Mucosa of descending colon (tissue), 3 donors: ENCODE measurements around the gene RHEBL1. TPM values are rescaled to one million over a fixed set of nuclear protein-coding genes. Genes with fewer than 3 reads are reported as not detected.
A peak's percentile ranks its signal among the peaks of the same experiment; 100 is the strongest.

Source experiments
- ATAC-seq: fragments of 200-7000 bp; cut with Tn5 transposase; one replicate; pipeline ENCODE4 v1.9.1; 2020; ENCODE audit warnings: mild to moderate bottlenecking, moderate library complexity
- DNase-seq, 3 donors: peaks; one replicate each; pipeline ENCODE4 v3.0.0-alpha.2; 2020
- H3K36me3 ChIP-seq: fragments of 200-600 bp; one replicate; pipeline ENCODE4 v1.8.0; 2021; ENCODE audit warnings: low read depth, mild to moderate bottlenecking
- H3K4me1 ChIP-seq: fragments of 200-600 bp; one replicate; pipeline ENCODE4 v1.8.0; 2021; ENCODE audit warnings: low read depth, mild to moderate bottlenecking
- H3K4me3 ChIP-seq: fragments of 200-600 bp; one replicate; pipeline ENCODE4 v1.8.0; 2021; ENCODE audit warnings: mild to moderate bottlenecking
- H3K9me3 ChIP-seq: fragments of 200-600 bp; one replicate; pipeline ENCODE4 v1.8.0; 2021; ENCODE audit warnings: mild to moderate bottlenecking
- intact Hi-C, 2 donors: fragments of 100-400 bp; cut with DNase I in 1 of 2; cut with micrococcal nuclease in 1 of 2; formaldehyde crosslinking; loops; one replicate each; pipeline versions ENCODE4 v1.11.0 to v1.11.1; 2022; cut with DNase I, micrococcal nuclease
- total RNA-seq, 3 donors: library from RNA; stranded (reverse); fragmentation: NEBNext Ultra II Directional in 2 of 3; extraction: Animal tissue kit (Norgen Biotek cat#: 25700) in 2 of 3; gene quantifications; one replicate each; pipeline versions ENCODE4 v1.2.1 to v1.2.4, GENCODE V29; 2021 to 2023
- TF ChIP-seq, protein P1 (sequence below): fragments of 200-600 bp; IDR thresholded peaks from one replicate; pipeline ENCODE4 v1.8.0; 2022; ENCODE audit warnings: antibody characterized with exemption, mild to moderate bottlenecking
- donor health status: DM: no; HTN: no; CAD: no; lungs with moderate emphysema.
- donor health status: DM: no; HTN: no; CAD: no.
- donor health status: DM: no; HTN: yes; CAD: no.

Gene RHEBL1
- total RNA-seq, 3 donors from 2014 or later: 0.23 to 0.58 (median 0.38) TPM

DNA sequence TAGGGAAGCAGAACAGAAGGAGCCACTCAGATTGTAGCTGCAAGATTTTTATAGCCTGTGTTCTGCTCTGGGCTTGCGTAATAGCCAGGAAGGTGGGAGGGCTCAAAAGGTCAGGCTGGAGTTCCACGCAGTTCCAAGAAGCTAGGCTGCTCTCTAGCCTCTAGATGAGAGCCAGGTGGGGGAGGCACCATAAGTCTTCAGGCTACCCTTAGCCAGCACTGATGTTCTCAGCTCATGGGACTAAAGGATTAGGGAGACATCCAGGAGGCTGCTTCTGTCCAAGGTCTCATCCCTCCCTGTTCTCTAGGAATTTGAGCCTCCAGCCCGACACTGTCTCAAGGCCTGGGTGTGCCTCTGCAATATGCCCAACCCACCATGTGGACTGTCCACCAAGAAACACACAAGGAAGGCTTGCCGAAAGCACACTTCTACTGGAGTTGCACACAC, 39.2 kb upstream of the RHEBL1 start:
- TF ChIP-seq, protein P1, sequence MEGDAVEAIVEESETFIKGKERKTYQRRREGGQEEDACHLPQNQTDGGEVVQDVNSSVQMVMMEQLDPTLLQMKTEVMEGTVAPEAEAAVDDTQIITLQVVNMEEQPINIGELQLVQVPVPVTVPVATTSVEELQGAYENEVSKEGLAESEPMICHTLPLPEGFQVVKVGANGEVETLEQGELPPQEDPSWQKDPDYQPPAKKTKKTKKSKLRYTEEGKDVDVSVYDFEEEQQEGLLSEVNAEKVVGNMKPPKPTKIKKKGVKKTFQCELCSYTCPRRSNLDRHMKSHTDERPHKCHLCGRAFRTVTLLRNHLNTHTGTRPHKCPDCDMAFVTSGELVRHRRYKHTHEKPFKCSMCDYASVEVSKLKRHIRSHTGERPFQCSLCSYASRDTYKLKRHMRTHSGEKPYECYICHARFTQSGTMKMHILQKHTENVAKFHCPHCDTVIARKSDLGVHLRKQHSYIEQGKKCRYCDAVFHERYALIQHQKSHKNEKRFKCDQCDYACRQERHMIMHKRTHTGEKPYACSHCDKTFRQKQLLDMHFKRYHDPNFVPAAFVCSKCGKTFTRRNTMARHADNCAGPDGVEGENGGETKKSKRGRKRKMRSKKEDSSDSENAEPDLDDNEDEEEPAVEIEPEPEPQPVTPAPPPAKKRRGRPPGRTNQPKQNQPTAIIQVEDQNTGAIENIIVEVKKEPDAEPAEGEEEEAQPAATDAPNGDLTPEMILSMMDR: no peak
- H3K4me1 ChIP-seq: peaks cover 29% of the 10 kb centered on the region
- no peaks in the 10 kb centered on the region for H3K9me3 ChIP-seq

DNA sequence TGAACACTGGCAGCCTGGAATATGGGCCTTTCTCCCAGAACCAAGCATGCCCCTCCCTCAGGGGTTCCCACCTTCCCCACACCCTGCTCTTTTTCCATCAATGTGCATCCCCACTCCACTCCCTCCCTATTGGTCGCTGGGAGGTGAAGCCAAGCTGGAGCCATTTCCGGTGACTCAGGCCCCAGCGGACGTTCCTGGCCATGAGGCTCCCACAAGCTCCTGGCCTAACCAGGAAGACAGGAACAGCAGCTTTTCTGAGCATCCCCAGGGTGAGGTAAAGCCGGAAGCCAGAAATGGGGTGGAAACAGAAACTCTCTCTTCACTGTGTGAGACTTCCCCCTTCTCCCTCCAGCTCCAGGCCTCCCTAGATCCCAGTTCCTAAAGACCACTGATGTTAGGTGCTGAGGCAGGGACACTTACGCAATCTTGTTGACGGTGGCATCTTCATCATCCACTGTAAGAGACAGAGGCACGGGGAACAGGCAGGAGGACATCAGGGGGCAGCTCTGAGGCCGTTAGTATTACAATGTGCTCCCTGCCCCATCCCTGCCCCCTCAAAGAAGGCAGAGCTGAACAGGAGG, 35.8 kb upstream of the RHEBL1 start:
- ATAC-seq: no peak
- TF ChIP-seq, protein P1: no peak
- DNase-seq: no peak
- Histone ChIP-seq H3K4me1 (peaks cover 21% of the 10 kb centered on the region), H3K4me3 (no peak overlapping the region), H3K36me3 (peaks cover 6% of the 10 kb centered on the region), H3K9me3 (no peaks in the 10 kb centered on the region)
- intact Hi-C loops: no loop called here

More for the DNA sequence above, 39.2 kb upstream of the RHEBL1 start:
- peak; percentile 57 for ATAC-seq
- Histone ChIP-seq H3K4me3 (no peak overlapping the region), H3K36me3 (peaks cover 6% of the 10 kb centered on the region)
- intact Hi-C loops: no loop called here
- DNase-seq: peak in 2 of 3 donors; percentile 66 to 73

GRCh38 chr12:49104822-49105221, 35.0 kb upstream of the RHEBL1 start:
- H3K4me3 ChIP-seq: no peak overlapping the region
- no peak for ATAC-seq
- H3K4me1 ChIP-seq: peaks cover 21% of the 10 kb centered on the region
- intact Hi-C loops: no loop called here
- peaks cover 5% of the 10 kb centered on the region for H3K36me3 ChIP-seq
- H3K9me3 ChIP-seq: no peaks in the 10 kb centered on the region
- TF ChIP-seq, protein P1: no peak
- no peak for DNase-seq

DNA sequence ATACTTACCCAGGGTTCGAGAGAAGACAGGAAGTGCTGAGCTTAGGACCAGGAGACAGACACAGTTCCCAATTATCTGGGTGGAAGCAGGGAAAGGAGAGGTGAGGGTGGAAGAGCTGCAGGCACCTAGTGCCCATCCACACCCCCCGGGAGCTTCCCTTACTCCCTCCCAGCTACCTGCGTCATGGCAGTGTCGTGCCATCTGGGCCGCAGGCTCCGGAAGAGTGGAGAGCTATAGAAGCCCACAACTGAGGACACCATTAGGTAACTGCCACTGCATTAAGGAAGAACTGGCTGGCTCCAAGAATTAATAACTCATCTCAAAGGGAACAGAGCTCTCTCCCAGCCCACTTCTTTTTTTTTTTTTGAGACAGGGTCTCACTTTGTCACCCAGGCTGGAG, 30.6 kb upstream of the RHEBL1 start:
- no peak for ATAC-seq
- no peaks in the 10 kb centered on the region for H3K9me3 ChIP-seq
- intact Hi-C loops: no loop called here
- no peak overlapping the region for H3K4me3 ChIP-seq
- H3K4me1 ChIP-seq: no peaks in the 10 kb centered on the region
- TF ChIP-seq, protein P1: no peak
- peaks cover 5% of the 10 kb centered on the region for H3K36me3 ChIP-seq
- no peak for DNase-seq

GRCh38 chr12:49098703-49099102, 28.9 kb upstream of the RHEBL1 start:
- H3K36me3 ChIP-seq: peaks cover 5% of the 10 kb centered on the region
- peaks cover 8% of the 10 kb centered on the region for H3K4me1 ChIP-seq
- intact Hi-C loops: no loop called here
- no peaks in the 10 kb centered on the region for H3K9me3 ChIP-seq
- DNase-seq (no peak), ATAC-seq (no peak)
- TF ChIP-seq, protein P1: no peak
- no peak overlapping the region for H3K4me3 ChIP-seq
